Gastrocnemius medialis (tissue), 4 donors: ENCODE results near the gene NGEF.

Experiments
- CTCF ChIP-seq, 5 experiments: fragments of 450-650 bp in 3 of 5; fragments of 200-600 bp in 2 of 5; sonication (generic) in 2 of 5; IDR thresholded peaks in 4 of 5; conservative IDR thresholded peaks in 1 of 5; 1 replicate in 4 of 5; 2 replicates in 1 of 5; pipeline ENCODE4 v1.5.1; 2016 to 2019; ENCODE audit warnings: antibody characterized with exemption in 5 of 5, mild to moderate bottlenecking in 3 of 5, moderate library complexity in 3 of 5
- POLR2A ChIP-seq, 2 donors: fragments of 450-650 bp; IDR thresholded peaks; one replicate each; pipeline ENCODE4 v1.6.1; 2017; ENCODE audit warnings: antibody characterized with exemption in 2 of 2, mild to moderate bottlenecking in 2 of 2, moderate library complexity in 2 of 2

GRCh38 chr2:232865165-232865564 lies 147.9 kb downstream of the NGEF start:
- TF ChIP-seq CTCF (IDR thresholded peaks at IDR 0.05 in 4 of 5, conservative IDR thresholded peaks at IDR 0.05 in 1 of 5): no peak
- no peak for TF ChIP-seq POLR2A (IDR thresholded peaks at IDR 0.05)
